Activated CD8-positive, alpha-beta memory T cell treated with anti-CD3 and anti-CD28 coated beads for 24 hours (primary cell): ENCODE measurements around the gene SETD1A.
"Not testable (repeated sequence)": the region's sequence is repeated elsewhere in the genome, so short reads cannot be mapped to it uniquely, and the experiment has no call there.

ENCODE experiments used
- DNase-seq: peaks from one replicate; pipeline ENCODE4 v3.0.0-alpha.2; 2020

Gene SETD1A

GRCh38 chr16:31001507-31002249, 44.1 kb downstream of the SETD1A start:
- DNase-seq, result no peak

- no peak for DNase-seq
These were observed 44.7 kb downstream of the SETD1A start for GRCh38 chr16:31002250-31002700.

- DNase-seq, result no peak
These were observed 45.3 kb downstream of the SETD1A start for GRCh38 chr16:31002862-31003341.

- no peak for DNase-seq
These were observed 46.2 kb downstream of the SETD1A start for GRCh38 chr16:31003744-31004143.

GRCh38 chr16:31004658-31005057, 47.1 kb downstream of the SETD1A start:
- DNase-seq, result no peak

GRCh38 chr16:31005350-31006085, 48.0 kb downstream of the SETD1A start:
- no peak for DNase-seq

GRCh38 chr16:31006086-31006385, 48.5 kb downstream of the SETD1A start:
- no peak for DNase-seq

- DNase-seq, result no peak
These were observed 49.0 kb downstream of the SETD1A start for GRCh38 chr16:31006589-31006988.

GRCh38 chr16:31007684-31008083, 50.1 kb downstream of the SETD1A start:
- DNase-seq, result no peak

GRCh38 chr16:31008149-31008548, 50.6 kb downstream of the SETD1A start:
- DNase-seq, result no peak

GRCh38 chr16:31008551-31008950, 51.0 kb downstream of the SETD1A start:
- no peak for DNase-seq

GRCh38 chr16:31009120-31009519, 51.6 kb downstream of the SETD1A start:
- no peak for DNase-seq

- DNase-seq, result no peak
These were observed 52.5 kb downstream of the SETD1A start for GRCh38 chr16:31009894-31010584.

GRCh38 chr16:31010585-31011325, 53.2 kb downstream of the SETD1A start, which contains the start of gene STX1B:
TSS of gene STX1B (minus strand) at chr16:31010638. CDS start at chr16:31010396, 242 bp downstream.
- peak; percentile 67 for DNase-seq

- not testable (repeated sequence) for DNase-seq
These were observed 54.3 kb downstream of the SETD1A start for GRCh38 chr16:31011815-31012214.

- not testable (repeated sequence) for DNase-seq
These were observed 55.7 kb downstream of the SETD1A start for GRCh38 chr16:31013292-31013691.

- DNase-seq, result no peak
These were observed 58.5 kb downstream of the SETD1A start for GRCh38 chr16:31016018-31016417.

- not testable (repeated sequence) for DNase-seq
These were observed 60.2 kb downstream of the SETD1A start for GRCh38 chr16:31017756-31018155.

- no peak for DNase-seq
These were observed 63.0 kb downstream of the SETD1A start for GRCh38 chr16:31020536-31020935.

GRCh38 chr16:31022544-31023251, 65.1 kb downstream of the SETD1A start:
- no peak for DNase-seq

GRCh38 chr16:31023252-31023602, 65.7 kb downstream of the SETD1A start:
- no peak for DNase-seq

- DNase-seq, result no peak
These were observed 66.2 kb downstream of the SETD1A start for GRCh38 chr16:31023627-31024226.
